Neuron (in vitro differentiated cells): ENCODE results near the gene HMCN2.

ENCODE experiments used
- H2AFZ ChIP-seq: one replicate; pipeline ENCODE4 v1.6.1; 2013; ENCODE audit warnings: low read depth, mild to moderate bottlenecking, inconsistent platforms, low read length, moderate library complexity
- H3K27me3 ChIP-seq: one replicate; pipeline ENCODE4 v1.6.1; 2013; ENCODE audit warnings: low read length; ENCODE audit not compliant: insufficient read depth
- H3K36me3 ChIP-seq: one replicate; pipeline ENCODE4 v1.6.1; 2013; ENCODE audit warnings: low read length; ENCODE audit not compliant: insufficient read depth
- H3K4me1 ChIP-seq: one replicate; pipeline ENCODE4 v1.6.1; 2013; ENCODE audit warnings: low read length; ENCODE audit not compliant: insufficient read depth
- H3K4me3 ChIP-seq: 2 replicates; pipeline ENCODE4 v1.5.1; 2013; ENCODE audit warnings: mild to moderate bottlenecking, low read length, moderate library complexity
- H3K9me3 ChIP-seq: one replicate; pipeline ENCODE4 v1.6.1; 2013; ENCODE audit warnings: low read length

HMCN2 gene

DNA sequence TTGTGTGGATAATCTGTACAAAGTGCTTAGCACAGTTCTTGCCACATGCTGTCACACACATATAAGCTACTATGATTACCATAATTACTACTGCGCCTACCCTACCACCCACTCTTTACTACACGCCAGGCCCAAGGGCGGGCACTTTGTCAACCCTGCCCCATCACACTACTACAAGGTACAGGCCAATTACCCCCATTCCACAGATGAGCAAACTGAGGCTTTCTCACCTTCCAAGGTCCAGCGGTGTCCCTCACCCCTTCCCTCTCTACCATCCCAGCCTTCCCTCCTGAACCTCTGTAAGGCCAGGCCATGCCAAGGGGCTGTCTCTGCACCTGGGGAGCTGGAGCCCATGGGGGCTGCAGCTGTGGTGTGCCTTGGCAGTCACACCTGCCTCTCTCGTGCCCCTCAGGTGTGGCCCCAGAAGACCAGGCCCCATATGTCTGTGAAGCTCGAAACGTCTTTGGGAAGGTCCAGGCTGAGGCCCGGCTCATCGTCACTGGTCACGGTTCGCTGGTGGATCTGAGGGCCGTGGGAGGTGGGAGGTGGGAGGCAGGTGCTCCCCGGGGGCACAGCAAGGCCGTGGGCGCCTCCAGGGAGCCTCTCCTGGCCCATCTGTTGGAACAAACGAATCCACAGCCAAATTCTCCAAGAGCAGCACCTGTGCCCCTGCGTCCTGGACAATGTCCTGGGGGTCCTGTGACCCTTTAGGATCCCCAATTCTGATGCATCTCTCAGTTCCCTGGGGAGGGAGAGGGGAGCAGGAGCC, 54.6 kb downstream of the HMCN2 start:
- no peak overlapping the region for H3K4me3 ChIP-seq
- no peaks in the 10 kb centered on the region for H3K9me3 ChIP-seq
- peaks cover 70% of the 10 kb centered on the region for H3K27me3 ChIP-seq
- no peaks in the 10 kb centered on the region for H3K36me3 ChIP-seq
- H2AFZ ChIP-seq: no peak overlapping the region
- H3K4me1 ChIP-seq: no peaks in the 10 kb centered on the region

DNA sequence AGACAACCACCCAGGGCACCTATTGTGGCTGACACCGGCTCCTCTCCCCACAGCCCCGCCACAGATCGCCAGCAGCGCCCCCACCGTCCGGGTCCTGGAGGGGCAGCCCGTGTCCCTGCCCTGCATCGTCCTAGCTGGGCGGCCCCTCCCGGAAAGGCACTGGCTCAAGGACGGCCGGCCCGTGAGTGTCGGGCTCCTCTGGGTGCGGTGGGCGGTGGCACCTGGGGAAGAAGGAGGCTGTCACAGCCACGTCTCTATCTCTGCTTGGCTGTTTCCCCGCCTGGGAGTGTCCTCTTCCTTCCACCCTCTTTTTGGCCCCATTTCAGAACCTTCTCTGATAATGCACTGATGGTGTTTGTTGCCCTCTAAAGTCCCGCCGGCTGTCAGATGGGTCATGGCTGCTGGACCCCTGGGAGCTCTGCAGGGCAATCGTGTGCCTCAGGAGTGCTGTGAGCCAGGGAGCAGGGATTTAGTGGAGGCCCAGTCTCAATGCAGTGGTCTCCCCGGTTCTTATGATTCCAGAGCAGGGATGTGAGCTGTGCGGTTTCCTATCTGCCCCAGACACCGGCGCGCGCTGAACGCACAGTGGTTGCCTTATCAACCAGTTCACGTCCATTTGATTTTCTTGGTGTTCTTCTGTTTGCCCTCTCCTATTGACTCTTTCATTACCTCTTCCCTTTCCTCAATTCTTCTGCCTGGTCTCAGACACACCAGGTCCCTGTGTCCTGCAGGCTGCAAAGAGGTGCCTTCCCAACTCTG, 55.3 kb downstream of the HMCN2 start:
- Histone ChIP-seq H3K36me3 (no peaks in the 10 kb centered on the region), H3K4me1 (no peaks in the 10 kb centered on the region), H2AFZ (no peak overlapping the region), H3K4me3 (no peak overlapping the region), H3K27me3 (peaks cover 74% of the 10 kb centered on the region), H3K9me3 (no peaks in the 10 kb centered on the region)

DNA sequence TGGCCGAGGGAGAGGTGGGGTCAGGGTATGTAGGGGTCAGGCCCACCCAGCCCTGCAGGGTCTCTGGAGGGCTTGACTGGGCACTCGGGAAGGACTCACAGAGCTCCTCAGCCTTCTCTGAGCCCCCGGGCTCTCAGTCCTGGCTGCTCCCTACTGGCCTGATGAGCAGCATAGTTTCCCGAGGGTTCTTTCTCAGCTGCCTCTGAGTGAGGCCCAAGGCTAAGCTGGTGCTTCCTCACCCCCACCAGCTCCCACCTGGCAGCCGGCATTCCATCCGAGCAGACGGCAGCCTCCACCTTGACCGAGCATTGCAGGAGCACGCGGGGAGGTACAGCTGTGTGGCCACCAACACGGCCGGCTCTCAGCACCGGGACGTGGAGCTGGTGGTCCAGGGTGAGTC, 56.0 kb downstream of the HMCN2 start:
- H3K4me1 ChIP-seq: no peaks in the 10 kb centered on the region
- no peak overlapping the region for H2AFZ ChIP-seq
- peaks cover 68% of the 10 kb centered on the region for H3K27me3 ChIP-seq
- H3K9me3 ChIP-seq: no peaks in the 10 kb centered on the region
- no peaks in the 10 kb centered on the region for H3K36me3 ChIP-seq
- H3K4me3 ChIP-seq: no peak overlapping the region

DNA sequence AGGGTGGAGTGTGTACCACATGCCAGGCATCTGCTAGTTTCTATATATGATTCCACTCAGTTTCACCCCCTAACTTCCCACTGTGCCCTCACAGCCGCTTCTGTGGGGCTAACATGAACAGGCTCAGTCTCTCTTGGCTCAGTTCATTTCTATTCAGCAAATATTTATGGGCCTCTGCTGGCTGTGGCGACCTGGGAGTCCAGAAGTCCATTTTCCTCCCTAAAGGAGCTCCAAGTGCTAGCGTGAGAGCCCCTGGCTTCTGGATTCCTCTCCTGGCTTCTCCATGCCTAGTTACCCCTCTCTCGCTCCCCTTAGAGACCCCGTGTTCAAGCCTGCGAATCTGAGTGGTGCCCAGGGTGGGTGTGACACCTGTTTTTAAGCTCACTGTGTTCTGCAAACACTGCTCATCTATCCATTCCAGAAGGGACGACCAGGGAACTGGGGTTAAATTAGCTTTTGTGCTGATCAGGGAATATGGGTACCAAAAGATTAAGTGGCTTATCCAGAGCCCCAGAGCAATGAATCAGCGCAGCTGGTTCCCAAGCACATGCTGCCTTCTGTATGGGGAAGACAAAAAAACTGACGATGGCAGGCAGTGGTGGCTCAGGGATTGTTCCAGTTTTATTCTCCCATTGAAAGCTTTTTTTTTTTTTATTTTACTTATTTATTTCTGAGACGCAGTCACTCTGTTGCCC, 57.6 kb downstream of the HMCN2 start:
- Histone ChIP-seq H3K9me3 (no peaks in the 10 kb centered on the region), H3K4me1 (no peaks in the 10 kb centered on the region), H3K27me3 (peaks cover 65% of the 10 kb centered on the region), H3K36me3 (no peaks in the 10 kb centered on the region), H2AFZ (no peak overlapping the region), H3K4me3 (no peak overlapping the region)

DNA sequence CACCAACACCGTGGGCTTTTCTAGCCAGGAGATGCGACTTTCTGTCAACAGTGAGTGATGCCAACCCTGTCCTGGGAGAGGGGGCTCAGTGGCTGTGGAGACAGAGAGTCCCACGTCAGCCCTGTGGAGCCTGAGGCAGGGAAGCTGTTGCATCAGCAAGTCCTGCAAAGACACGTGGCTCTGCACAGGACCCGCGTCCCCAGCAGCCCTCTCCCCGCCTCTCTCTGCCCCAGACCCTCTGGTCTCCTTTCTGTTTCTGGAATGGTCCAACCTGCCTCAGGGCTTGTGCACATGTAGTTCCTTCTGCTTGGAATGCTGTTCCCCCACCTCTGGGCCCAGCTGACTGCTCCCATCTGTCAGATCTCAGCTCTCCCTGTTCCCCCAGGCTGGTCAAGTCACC, 60.4 kb downstream of the HMCN2 start:
- Histone ChIP-seq H3K27me3 (peaks cover 51% of the 10 kb centered on the region), H3K36me3 (no peaks in the 10 kb centered on the region), H3K9me3 (no peaks in the 10 kb centered on the region), H3K4me1 (no peaks in the 10 kb centered on the region), H3K4me3 (no peak overlapping the region), H2AFZ (no peak overlapping the region)

DNA sequence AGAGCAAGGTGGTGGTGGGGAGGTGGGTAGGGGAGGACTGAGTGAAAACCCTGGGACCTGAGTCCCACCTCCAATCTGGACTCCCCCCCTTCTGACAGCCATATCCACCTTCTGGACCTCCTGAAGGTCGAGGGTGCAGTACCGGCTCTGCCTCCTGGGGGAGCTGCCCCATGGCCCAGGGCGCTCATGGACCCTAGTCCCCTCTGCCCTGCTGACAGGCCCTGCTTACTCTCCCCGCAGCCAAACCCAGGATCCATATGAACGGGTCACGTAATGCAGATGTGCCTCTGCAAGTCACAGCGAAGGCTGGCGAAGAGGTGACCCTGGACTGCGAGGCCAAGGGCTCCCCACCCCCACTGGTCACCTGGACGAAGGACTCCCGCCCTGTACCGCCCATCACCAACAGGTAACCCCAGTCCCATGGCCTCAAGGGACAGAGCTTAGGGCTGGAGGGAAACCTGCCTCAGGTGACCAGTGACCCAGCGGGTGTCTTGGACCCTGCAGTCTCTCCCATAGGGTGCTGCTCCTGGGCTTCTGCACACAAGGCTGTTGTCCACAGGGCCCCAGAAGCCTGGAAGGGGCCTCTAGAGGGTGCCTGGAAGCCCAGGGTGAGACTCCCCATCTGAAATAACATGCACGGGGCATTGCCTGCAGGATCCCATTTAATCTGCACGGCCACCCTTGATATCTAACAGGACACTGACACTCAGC, 61.7 kb downstream of the HMCN2 start:
- no peaks in the 10 kb centered on the region for H3K4me1 ChIP-seq
- H3K36me3 ChIP-seq: no peaks in the 10 kb centered on the region
- H3K4me3 ChIP-seq: no peak overlapping the region
- peaks cover 47% of the 10 kb centered on the region for H3K27me3 ChIP-seq
- no peak overlapping the region for H2AFZ ChIP-seq
- no peaks in the 10 kb centered on the region for H3K9me3 ChIP-seq

DNA sequence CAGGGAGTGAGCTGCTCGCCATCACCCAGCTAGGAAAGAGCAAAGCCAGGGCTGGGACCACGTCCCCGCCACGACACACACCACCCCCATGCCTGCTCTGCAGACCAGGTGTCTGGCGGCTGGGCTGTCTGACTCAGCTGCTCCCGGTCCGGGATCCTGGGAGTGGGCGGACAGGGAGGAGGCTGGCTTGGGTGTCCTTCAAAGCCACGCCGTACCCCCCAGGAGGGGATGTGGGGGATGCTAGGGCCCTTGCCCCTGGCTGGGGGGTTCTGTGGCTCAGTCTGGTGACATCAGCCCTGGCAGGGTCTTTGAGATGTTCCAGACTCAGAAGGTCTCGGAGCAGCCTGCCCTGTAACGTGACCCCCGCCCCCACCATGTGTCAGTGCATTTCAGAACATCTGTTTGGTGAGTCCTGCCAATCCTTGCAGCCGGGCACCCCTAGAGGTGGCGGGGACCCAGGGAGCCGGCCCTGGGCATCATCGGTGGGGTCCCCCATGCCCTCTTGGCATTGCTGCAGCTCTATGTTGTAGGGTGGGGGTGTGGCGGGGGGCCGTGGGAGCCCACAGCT, 62.3 kb downstream of the HMCN2 start:
- peaks cover 48% of the 10 kb centered on the region for H3K27me3 ChIP-seq
- H3K4me3 ChIP-seq: no peak overlapping the region
- no peak overlapping the region for H2AFZ ChIP-seq
- no peaks in the 10 kb centered on the region for H3K36me3 ChIP-seq
- H3K4me1 ChIP-seq: no peaks in the 10 kb centered on the region
- H3K9me3 ChIP-seq: no peaks in the 10 kb centered on the region

DNA sequence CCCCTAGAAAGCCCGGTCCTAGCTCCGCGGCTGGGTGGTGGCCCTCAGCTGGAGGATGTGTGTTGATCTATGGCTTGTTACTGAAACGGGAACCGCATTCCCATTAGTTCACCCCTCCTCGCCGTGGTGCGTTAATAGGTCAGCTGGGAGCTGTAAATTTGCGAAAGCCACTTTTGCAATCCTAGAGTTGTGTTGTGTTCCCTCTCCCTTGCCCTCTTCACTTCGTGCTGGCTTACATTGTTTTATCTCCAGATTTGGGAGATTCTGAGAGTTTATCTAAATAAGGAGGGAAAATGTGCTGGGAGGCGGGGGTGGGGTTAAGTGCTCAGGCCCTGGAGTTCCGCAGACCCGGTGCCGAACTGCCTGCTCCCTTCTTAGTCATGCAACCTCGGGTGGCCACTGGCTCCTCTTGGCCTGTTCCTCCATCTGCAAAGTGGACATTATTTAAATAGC, 62.8 kb downstream of the HMCN2 start:
- H3K4me1 ChIP-seq: no peaks in the 10 kb centered on the region
- H3K9me3 ChIP-seq: no peaks in the 10 kb centered on the region
- no peak overlapping the region for H2AFZ ChIP-seq
- H3K27me3 ChIP-seq: peaks cover 43% of the 10 kb centered on the region
- H3K36me3 ChIP-seq: no peaks in the 10 kb centered on the region
- no peak overlapping the region for H3K4me3 ChIP-seq

DNA sequence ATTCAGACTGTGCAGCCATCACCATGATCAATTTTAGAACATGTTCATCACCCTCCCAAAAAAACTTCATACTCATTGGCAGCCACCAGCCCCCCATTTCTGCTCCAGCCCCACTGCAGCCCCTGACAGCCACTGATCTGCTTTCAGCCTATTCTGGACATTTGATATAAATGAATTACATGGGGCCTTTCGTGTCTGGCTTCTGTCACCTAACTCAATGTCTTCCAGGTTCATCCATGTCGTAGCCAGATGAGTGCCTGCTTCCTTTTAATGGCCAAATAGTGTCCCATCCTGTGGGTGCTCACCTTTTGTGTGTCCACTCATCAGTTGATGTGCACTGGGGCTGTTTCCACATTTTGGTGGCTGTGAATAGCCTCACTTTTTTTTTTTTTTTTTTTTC, 63.5 kb downstream of the HMCN2 start:
- H2AFZ ChIP-seq: no peak overlapping the region
- H3K36me3 ChIP-seq: no peaks in the 10 kb centered on the region
- no peak overlapping the region for H3K4me3 ChIP-seq
- H3K27me3 ChIP-seq: peaks cover 40% of the 10 kb centered on the region
- H3K4me1 ChIP-seq: no peaks in the 10 kb centered on the region
- H3K9me3 ChIP-seq: no peaks in the 10 kb centered on the region

DNA sequence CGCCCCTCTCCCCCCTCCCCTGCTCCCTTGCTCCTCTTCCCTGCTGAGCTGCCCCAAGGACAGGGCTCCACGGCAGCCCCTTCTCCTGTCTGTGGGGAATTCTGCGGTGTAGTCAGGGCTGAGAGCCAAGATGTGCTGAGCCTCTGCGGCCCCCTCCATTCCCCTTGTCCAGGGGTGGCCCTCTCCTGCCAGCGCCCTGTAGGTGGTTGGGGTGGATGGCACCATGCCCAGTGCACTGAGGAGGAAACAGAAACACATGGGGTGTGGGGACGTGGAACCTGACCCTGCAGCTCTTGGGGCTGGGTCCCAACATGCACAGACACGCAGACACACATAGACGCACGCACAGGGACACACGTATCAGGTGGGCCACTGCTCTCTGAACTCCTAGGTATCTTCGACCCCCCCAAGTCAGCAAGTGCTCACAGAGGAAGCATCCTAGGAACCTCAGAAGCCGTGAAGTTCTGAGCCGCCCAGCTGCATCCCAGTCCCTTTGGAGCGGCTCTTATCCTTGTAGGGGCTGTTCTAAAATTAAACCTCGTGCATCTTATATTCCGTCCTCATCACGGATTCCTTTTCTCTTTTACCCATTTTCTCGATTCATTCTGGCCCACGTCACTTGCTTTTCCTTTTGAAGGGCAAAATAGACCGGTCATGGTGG, 64.8 kb downstream of the HMCN2 start:
- no peaks in the 10 kb centered on the region for H3K36me3 ChIP-seq
- H3K27me3 ChIP-seq: peaks cover 36% of the 10 kb centered on the region
- no peak overlapping the region for H3K4me3 ChIP-seq
- H3K4me1 ChIP-seq: no peaks in the 10 kb centered on the region
- H2AFZ ChIP-seq: no peak overlapping the region
- H3K9me3 ChIP-seq: no peaks in the 10 kb centered on the region

DNA sequence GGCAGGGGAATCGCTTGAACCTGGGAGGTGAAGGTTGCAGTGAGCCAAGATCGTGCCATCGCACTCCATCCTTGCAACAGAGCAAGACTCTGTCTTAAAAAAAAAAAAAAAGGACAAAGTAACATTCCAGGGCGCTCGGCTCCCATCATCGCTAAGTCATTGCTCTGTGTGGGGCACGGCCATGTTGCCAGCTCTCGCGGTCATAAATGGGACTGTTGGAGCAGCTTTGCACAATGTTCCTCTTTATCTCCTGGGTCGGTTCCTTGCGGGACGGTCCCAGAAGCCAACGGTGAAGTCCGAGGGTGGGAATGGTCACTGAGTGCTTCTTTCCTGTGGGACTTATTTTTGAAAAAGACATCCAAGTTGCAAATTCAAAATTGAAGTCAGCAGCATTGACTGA, 65.5 kb downstream of the HMCN2 start:
- H3K4me3 ChIP-seq: no peak overlapping the region
- no peaks in the 10 kb centered on the region for H3K9me3 ChIP-seq
- no peaks in the 10 kb centered on the region for H3K4me1 ChIP-seq
- peaks cover 31% of the 10 kb centered on the region for H3K27me3 ChIP-seq
- H2AFZ ChIP-seq: no peak overlapping the region
- H3K36me3 ChIP-seq: no peaks in the 10 kb centered on the region

DNA sequence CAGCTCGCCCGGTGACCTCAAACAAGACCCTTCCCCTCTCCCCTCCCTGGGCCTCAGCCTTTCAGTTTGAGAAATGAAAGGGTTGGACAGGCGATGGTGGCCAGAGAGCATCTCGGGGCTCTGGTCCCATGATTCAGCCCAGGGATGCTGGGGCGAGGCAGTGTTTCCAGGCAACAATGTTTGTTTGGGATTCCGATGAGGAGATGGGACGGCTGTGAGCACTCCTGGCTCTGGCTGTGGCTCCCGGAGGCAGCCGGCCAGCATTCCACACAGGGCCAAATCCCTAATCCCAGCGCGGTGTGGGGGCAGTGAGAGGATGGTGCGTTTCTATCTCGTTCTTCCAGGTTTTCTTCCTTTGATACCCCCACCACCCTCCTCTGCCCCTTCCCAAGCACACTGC, 66.0 kb downstream of the HMCN2 start:
- Histone ChIP-seq H3K27me3 (peaks cover 31% of the 10 kb centered on the region), H3K9me3 (no peaks in the 10 kb centered on the region), H3K4me3 (no peak overlapping the region), H2AFZ (no peak overlapping the region), H3K4me1 (no peaks in the 10 kb centered on the region), H3K36me3 (no peaks in the 10 kb centered on the region)
